ENCODE results near the gene VPS26A.

GRCh38 chr10:69179743-69180524 lies 56.0 kb downstream of the VPS26A start, which contains the start of gene SUPV3L1:
- no peak for TF ChIP-seq CTCF (IDR thresholded peaks at IDR 0.05)
- TF ChIP-seq POLR2A (IDR thresholded peaks at IDR 0.05), result no peak
